Coronary artery (tissue), 2 donors: ENCODE results near the gene CAPN8.

ENCODE experiments used
- DNase-seq: peaks from one replicate; pipeline ENCODE4 v3.0.0-alpha.2; 2017; ENCODE audit warnings: low spot score
- H3K27ac ChIP-seq, 2 donors: fragments of 200-600 bp; sonication (generic); one replicate each; pipeline ENCODE4 v1.5.1; 2016 to 2019
- H3K4me3 ChIP-seq: fragments of 200-600 bp; sonication (generic); 2 replicates; pipeline ENCODE4 v1.5.1; 2016; ENCODE audit warnings: mild to moderate bottlenecking, moderate library complexity
- CTCF ChIP-seq: fragments of 200-600 bp; sonication (generic); IDR thresholded peaks from one replicate; pipeline ENCODE4 v1.5.1; 2019; ENCODE audit warnings: antibody characterized with exemption

CAPN8 gene

DNA sequence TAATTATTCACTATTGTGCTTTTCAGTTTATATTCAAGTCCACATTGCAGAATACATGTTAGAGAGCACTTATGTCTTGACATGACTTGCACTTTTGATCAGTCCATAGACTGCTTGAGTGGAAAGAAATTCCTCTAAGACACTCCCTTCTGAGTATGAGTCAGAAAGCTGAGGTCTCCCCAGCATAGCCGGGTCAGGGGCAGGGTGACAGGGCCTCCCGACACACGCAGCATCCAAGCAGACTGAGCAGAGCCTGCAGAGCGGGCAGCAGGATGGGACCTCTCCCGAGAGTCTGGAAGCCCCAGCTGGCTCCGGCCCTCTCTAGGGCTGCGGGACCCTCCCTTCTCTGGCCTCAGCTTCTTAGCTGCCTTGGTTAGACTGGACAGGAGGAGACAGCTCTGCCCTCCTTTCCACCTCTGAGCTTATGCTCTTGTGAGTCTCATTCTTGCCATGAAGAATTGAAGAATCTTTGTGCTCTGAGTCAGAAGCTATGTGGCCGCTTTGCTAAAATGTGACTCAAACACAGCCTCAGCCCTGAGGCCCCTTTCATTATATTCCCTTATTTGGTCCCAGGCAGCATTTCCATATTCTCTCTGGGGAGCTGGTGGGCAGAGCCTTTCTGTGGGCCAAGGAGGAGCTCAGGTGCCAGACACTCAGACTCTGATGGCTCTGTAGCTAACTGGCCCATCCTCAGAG is 35.6 kb upstream of the CAPN8 start:
- H3K4me3 ChIP-seq = peak overlapping the region; percentile 22
- peak; percentile 86 for DNase-seq
- no peak for TF ChIP-seq CTCF
- H3K27ac ChIP-seq = peak overlapping the region; percentile 82 to 94

- Histone ChIP-seq H3K4me3 (peak overlapping the region; percentile 22), H3K27ac (peak overlapping the region; percentile 82 to 94)
- no peak for DNase-seq
- no peak for TF ChIP-seq CTCF
Observed at GRCh38 chr1:223700388-223700918, 35.0 kb upstream of the CAPN8 start.

GRCh38 chr1:223695941-223696340 is 30.4 kb upstream of the CAPN8 start:
- no peak for DNase-seq
- Histone ChIP-seq H3K27ac (no peak overlapping the region), H3K4me3 (no peak overlapping the region)
- TF ChIP-seq CTCF = no peak

GRCh38 chr1:223695014-223695548 is 29.6 kb upstream of the CAPN8 start:
- no peak for TF ChIP-seq CTCF
- Histone ChIP-seq H3K4me3 (no peak overlapping the region), H3K27ac (no peak overlapping the region)
- DNase-seq = no peak

DNA sequence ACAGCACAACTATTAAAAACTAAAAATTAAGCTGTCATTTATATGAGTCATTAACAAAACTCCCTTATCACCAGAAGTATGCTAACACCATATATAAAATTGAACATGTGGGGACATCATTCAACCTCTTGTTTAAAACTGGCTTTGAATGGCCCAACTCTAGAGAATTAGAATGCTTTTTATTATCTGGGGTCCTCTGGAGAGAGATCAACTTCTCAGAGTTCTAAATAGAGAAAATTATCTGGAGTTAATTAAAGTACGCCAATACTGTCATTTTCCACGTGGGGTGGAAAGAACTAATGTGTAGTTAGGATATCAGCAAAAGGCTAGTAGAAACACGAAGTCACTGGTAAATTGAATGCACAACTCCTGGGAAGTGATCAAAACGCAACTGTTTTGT is 25.6 kb upstream of the CAPN8 start:
- no peak for DNase-seq
- H3K4me3 ChIP-seq = no peak overlapping the region
- no peak for TF ChIP-seq CTCF
- H3K27ac ChIP-seq = no peak overlapping the region

GRCh38 chr1:223684488-223684792 is 18.9 kb upstream of the CAPN8 start:
- no peak for TF ChIP-seq CTCF
- DNase-seq = no peak
- Histone ChIP-seq H3K4me3 (no peak overlapping the region), H3K27ac (no peak overlapping the region)
